ENCODE measurements around the gene DDB1. TPM values are rescaled to one million over a fixed set of nuclear protein-coding genes. Genes with fewer than 3 reads are reported as not detected.

DDB1 gene
- total RNA-seq, 1 donor from 2014 or later = 128 TPM

- no peak for DNase-seq
- TF ChIP-seq, protein P1, sequence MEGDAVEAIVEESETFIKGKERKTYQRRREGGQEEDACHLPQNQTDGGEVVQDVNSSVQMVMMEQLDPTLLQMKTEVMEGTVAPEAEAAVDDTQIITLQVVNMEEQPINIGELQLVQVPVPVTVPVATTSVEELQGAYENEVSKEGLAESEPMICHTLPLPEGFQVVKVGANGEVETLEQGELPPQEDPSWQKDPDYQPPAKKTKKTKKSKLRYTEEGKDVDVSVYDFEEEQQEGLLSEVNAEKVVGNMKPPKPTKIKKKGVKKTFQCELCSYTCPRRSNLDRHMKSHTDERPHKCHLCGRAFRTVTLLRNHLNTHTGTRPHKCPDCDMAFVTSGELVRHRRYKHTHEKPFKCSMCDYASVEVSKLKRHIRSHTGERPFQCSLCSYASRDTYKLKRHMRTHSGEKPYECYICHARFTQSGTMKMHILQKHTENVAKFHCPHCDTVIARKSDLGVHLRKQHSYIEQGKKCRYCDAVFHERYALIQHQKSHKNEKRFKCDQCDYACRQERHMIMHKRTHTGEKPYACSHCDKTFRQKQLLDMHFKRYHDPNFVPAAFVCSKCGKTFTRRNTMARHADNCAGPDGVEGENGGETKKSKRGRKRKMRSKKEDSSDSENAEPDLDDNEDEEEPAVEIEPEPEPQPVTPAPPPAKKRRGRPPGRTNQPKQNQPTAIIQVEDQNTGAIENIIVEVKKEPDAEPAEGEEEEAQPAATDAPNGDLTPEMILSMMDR (IDR thresholded peaks at IDR 0.05; ENCODE audit: borderline replicate concordance) = no peak
- Histone ChIP-seq H3K27ac (replicated peaks) (no peak overlapping the region), H3K4me1 (no peaks in the 10 kb centered on the region), H3K9me3 (replicated peaks) (no peaks in the 10 kb centered on the region), H3K36me3 (peaks cover 53% of the 10 kb centered on the region), H3K4me3 (no peak overlapping the region), H3K27me3 (ENCODE audit: low read depth) (no peaks in the 10 kb centered on the region)
- intact Hi-C loops (cut with micrococcal nuclease) = no loop called here
These were observed 16.4 kb upstream of the DDB1 start for GRCh38 chr11:61349189-61349751.

GRCh38 chr11:61347916-61348461 lies 15.1 kb upstream of the DDB1 start:
- Histone ChIP-seq H3K9me3 (replicated peaks) (no peaks in the 10 kb centered on the region), H3K4me3 (no peak overlapping the region), H3K27ac (replicated peaks) (no peak overlapping the region), H3K27me3 (ENCODE audit: low read depth) (no peaks in the 10 kb centered on the region), H3K36me3 (peaks cover 42% of the 10 kb centered on the region), H3K4me1 (no peaks in the 10 kb centered on the region)
- TF ChIP-seq, protein P1 (IDR thresholded peaks at IDR 0.05; ENCODE audit: borderline replicate concordance) = no peak
- no peak for DNase-seq
- intact Hi-C loops (cut with micrococcal nuclease) = no loop called here

DNA sequence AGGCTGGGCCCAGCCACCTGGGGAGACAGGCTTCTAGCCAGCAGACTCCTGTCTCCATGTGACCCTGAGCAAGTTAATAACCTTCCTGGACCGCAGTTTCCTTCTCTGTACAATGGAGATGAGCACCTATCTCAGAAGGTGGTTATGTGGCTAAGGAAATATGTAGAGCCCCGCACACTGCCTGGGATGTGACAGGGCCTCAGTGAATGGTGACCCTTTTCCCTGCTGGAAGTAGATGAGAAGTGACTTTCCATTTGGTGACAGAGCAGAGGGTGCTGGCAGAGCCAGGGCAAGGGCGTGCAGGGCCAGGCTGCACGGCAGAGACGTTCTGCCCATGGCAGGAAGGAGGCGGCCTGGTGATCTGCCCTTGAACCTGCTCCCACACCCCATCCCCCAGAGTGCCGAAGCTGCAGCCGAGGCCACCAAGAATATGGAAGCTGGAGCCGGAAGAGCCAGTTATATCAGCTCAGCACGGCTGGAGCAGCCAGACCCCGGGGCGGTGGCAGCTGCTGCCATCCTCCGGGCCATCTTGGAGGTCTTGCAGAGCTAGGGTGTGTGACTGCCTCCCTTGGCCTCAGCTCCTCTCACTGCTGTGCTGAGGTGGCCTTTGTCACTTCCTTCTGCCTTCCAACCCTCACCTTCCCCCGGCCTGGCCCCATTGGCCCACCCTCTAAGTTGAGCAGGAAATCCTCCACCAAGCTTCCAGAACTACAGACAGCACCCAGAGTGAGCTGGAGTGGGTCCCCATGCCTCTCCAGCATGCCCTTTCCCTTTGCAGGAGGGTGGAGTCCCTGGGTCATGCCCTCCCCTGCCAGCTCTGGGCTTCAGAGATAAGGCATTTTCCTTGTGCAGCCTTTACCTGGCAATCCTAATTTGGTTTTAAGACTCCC lies 13.3 kb upstream of the DDB1 start:
- Histone ChIP-seq H3K4me3 (no peak overlapping the region), H3K9me3 (replicated peaks) (no peaks in the 10 kb centered on the region), H3K36me3 (peaks cover 31% of the 10 kb centered on the region), H3K27ac (replicated peaks) (no peak overlapping the region), H3K27me3 (ENCODE audit: low read depth) (no peaks in the 10 kb centered on the region), H3K4me1 (no peaks in the 10 kb centered on the region)
- TF ChIP-seq, protein P1 (IDR thresholded peaks at IDR 0.05; ENCODE audit: borderline replicate concordance) = no peak
- intact Hi-C loops (cut with micrococcal nuclease) = no loop called here
- no peak for DNase-seq

DNA sequence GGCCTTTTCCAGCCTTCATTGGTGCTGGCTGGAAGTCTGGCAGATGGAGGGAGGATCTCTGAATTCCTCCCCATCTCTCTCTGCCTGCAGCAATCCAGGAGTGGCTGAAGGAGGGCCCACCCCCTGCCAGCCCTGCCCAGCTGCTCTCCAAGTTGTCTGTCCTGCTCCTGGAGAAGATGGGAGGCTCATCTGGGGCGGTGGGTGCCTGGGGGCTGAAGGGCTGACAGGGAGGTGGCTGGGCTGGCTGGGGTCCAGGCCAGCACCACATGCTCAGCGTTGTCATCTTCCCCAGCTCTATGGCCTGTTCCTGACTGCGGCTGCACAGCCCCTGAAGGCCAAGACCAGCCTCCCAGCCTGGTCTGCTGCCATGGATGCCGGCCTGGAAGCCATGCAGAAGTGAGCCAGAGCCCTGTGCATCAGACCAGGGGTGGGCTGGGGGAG lies 12.3 kb upstream of the DDB1 start:
- H3K27me3 ChIP-seq (ENCODE audit: low read depth) = no peaks in the 10 kb centered on the region
- H3K4me1 ChIP-seq = no peaks in the 10 kb centered on the region
- H3K27ac ChIP-seq (replicated peaks) = no peak overlapping the region
- H3K9me3 ChIP-seq (replicated peaks) = no peaks in the 10 kb centered on the region
- intact Hi-C loops (cut with micrococcal nuclease) = no loop called here
- no peak for DNase-seq
- H3K36me3 ChIP-seq = peaks cover 23% of the 10 kb centered on the region
- TF ChIP-seq, protein P1 (IDR thresholded peaks at IDR 0.05; ENCODE audit: borderline replicate concordance) = no peak
- H3K4me3 ChIP-seq = no peak overlapping the region

GRCh38 chr11:61343792-61344745 lies 11.2 kb upstream of the DDB1 start:
- H3K36me3 ChIP-seq = peaks cover 12% of the 10 kb centered on the region
- no peak for DNase-seq
- intact Hi-C loops (cut with micrococcal nuclease) = no loop called here

More at GRCh38 chr11:61343792-61344745, 11.2 kb upstream of the DDB1 start:
- Histone ChIP-seq H3K4me1 (no peaks in the 10 kb centered on the region), H3K27ac (replicated peaks) (no peak overlapping the region), H3K9me3 (replicated peaks) (no peaks in the 10 kb centered on the region), H3K4me3 (no peak overlapping the region), H3K27me3 (ENCODE audit: low read depth) (no peaks in the 10 kb centered on the region)
- TF ChIP-seq, protein P1 (IDR thresholded peaks at IDR 0.05; ENCODE audit: borderline replicate concordance) = no peak

Data from left ventricle myocardium inferior (tissue), 1 donor.